Nephron progenitor cell (in vitro differentiated cells): ENCODE results near the gene BOLL.
A peak's percentile ranks its signal among the peaks of the same experiment; 100 is the strongest.

ENCODE experiments used
- DNase-seq: peaks from one replicate; pipeline ENCODE4 v3.0.0; 2021
- H3K27ac Mint-ChIP-seq: 2 replicates; pipeline ENCODE4 v1.8.0; 2021; ENCODE audit warnings: mild to moderate bottlenecking, moderate library complexity, mixed read lengths
- H3K27me3 Mint-ChIP-seq: 2 replicates; pipeline ENCODE4 v1.8.0; 2021; ENCODE audit warnings: mild to moderate bottlenecking, low read depth, mixed read lengths; ENCODE audit not compliant: poor library complexity
- H3K36me3 Mint-ChIP-seq: 2 replicates; pipeline ENCODE4 v1.8.0; 2021; ENCODE audit warnings: low read depth, mixed read lengths
- H3K4me1 Mint-ChIP-seq: 2 replicates; pipeline ENCODE4 v1.8.0; 2021; ENCODE audit warnings: mixed read lengths
- H3K4me3 Mint-ChIP-seq: 2 replicates; pipeline ENCODE4 v1.8.0; 2021; ENCODE audit warnings: mild to moderate bottlenecking, moderate library complexity, mixed read lengths
- H3K9me3 Mint-ChIP-seq: 2 replicates; pipeline ENCODE4 v1.8.0; 2021; ENCODE audit warnings: mild to moderate bottlenecking, moderate library complexity, mixed read lengths
- CTCF ChIP-seq: fragments of 200-600 bp; sonication (generic); IDR thresholded peaks from 2 replicates; pipeline ENCODE4 v1.5.0; 2021; ENCODE audit warnings: antibody characterized with exemption

BOLL gene

GRCh38 chr2:197814526-197814925, 29.4 kb upstream of the BOLL start:
- Mint-ChIP-seq H3K36me3 (no peaks in the 10 kb centered on the region), H3K27ac (no peak overlapping the region), H3K27me3 (peaks cover 3% of the 10 kb centered on the region), H3K9me3 (no peaks in the 10 kb centered on the region), H3K4me3 (no peak overlapping the region), H3K4me1 (no peaks in the 10 kb centered on the region)
- no peak for TF ChIP-seq CTCF
- DNase-seq: no peak

GRCh38 chr2:197813093-197813787, 28.1 kb upstream of the BOLL start:
- Mint-ChIP-seq H3K27me3 (peaks cover 6% of the 10 kb centered on the region), H3K9me3 (no peaks in the 10 kb centered on the region), H3K36me3 (no peaks in the 10 kb centered on the region), H3K4me1 (no peaks in the 10 kb centered on the region), H3K4me3 (no peak overlapping the region), H3K27ac (no peak overlapping the region)
- no peak for DNase-seq
- TF ChIP-seq CTCF: peak; percentile 55

- DNase-seq: no peak
- Mint-ChIP-seq H3K4me3 (no peak overlapping the region), H3K27ac (no peak overlapping the region), H3K27me3 (peaks cover 33% of the 10 kb centered on the region), H3K9me3 (no peaks in the 10 kb centered on the region), H3K4me1 (peaks cover 7% of the 10 kb centered on the region), H3K36me3 (no peaks in the 10 kb centered on the region)
- no peak for TF ChIP-seq CTCF
Measured at GRCh38 chr2:197810491-197810890, 25.4 kb upstream of the BOLL start.

GRCh38 chr2:197810016-197810415, 24.9 kb upstream of the BOLL start:
- no peaks in the 10 kb centered on the region for H3K36me3 Mint-ChIP-seq

GRCh38 chr2:197809064-197809463, 23.9 kb upstream of the BOLL start:
- Mint-ChIP-seq H3K4me3 (no peak overlapping the region), H3K27me3 (peaks cover 40% of the 10 kb centered on the region), H3K27ac (no peak overlapping the region), H3K4me1 (peaks cover 12% of the 10 kb centered on the region), H3K36me3 (no peaks in the 10 kb centered on the region), H3K9me3 (no peaks in the 10 kb centered on the region)
- TF ChIP-seq CTCF: no peak
- DNase-seq: no peak

More at GRCh38 chr2:197810016-197810415, 24.9 kb upstream of the BOLL start:
- peaks cover 9% of the 10 kb centered on the region for H3K4me1 Mint-ChIP-seq
- no peaks in the 10 kb centered on the region for H3K9me3 Mint-ChIP-seq
- no peak overlapping the region for H3K4me3 Mint-ChIP-seq
- no peak overlapping the region for H3K27ac Mint-ChIP-seq
- DNase-seq: no peak
- TF ChIP-seq CTCF: no peak
- peaks cover 36% of the 10 kb centered on the region for H3K27me3 Mint-ChIP-seq
